HG03280 (cell line): ENCODE results near the gene LSM14B.
"Not testable (repeated sequence)": the region's sequence is repeated elsewhere in the genome, so short reads cannot be mapped to it uniquely, and the experiment has no call there.

Experiments
- ATAC-seq: cut with Tn5 transposase; IDR thresholded peaks from one replicate; pipeline ENCODE4 v1.9.1; 2021; ENCODE audit warnings: mild to moderate bottlenecking, moderate library complexity; ENCODE audit not compliant: unreplicated experiment

Gene LSM14B

DNA sequence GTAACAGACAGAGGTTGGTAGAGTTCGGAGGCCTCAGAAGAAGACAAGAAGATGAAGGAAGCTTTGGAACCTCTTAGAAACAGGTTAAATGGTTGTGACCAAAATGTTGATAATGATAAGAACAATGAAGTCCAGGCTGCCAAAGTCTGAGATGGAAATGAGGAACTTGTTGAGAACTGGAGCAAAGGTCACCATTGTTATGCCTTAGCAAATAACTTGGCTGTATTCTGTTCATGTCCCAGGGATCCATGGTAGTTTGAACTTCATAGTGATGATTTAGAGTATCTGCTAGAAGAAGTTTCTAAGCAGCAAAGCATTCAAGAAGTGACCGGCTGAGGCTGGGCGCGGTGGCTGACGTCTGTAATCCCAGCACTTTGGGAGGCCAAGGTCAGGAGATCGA lies 11.1 kb upstream of the LSM14B start:
- no peak for ATAC-seq

DNA sequence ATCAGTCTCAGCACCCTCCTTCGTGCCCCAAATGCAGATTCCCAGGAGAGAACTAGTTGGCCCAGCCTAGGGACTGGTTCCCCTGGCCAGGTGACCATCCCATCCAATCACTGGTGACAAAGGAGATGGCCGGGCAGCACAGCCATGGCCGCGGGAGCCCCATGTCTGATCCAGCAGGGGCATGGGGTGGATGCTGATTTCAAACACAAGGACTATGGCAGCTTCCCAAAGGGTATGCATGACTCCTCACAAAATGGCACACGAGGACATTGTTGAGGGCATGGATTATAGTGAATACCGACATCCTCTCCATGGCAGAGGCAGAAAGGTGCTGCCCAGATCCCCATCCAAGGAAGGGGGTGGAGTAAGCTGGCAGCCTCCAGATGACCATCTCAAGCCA lies 9.9 kb upstream of the LSM14B start:
- ATAC-seq, result no peak

DNA sequence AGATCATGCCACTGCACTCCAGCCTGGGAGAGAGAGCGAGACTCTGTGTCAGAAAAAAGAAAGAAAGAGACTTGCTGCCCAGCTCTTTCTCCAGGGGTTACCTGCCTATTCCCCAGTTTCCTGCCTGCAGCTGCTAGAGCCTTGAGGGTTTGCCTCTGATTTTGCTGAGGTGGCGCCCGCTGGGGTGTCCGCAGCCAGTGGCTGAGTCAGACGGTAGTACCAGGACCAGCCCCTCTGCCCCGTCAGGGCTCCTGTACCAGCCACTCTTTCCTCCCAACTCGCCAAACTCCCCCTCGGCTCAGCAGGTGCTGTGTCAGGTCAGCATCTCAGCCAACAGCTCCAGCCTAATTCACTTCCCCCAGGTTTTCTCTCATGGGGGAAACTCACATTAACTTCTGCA lies 7.4 kb upstream of the LSM14B start:
- ATAC-seq, result no peak

DNA sequence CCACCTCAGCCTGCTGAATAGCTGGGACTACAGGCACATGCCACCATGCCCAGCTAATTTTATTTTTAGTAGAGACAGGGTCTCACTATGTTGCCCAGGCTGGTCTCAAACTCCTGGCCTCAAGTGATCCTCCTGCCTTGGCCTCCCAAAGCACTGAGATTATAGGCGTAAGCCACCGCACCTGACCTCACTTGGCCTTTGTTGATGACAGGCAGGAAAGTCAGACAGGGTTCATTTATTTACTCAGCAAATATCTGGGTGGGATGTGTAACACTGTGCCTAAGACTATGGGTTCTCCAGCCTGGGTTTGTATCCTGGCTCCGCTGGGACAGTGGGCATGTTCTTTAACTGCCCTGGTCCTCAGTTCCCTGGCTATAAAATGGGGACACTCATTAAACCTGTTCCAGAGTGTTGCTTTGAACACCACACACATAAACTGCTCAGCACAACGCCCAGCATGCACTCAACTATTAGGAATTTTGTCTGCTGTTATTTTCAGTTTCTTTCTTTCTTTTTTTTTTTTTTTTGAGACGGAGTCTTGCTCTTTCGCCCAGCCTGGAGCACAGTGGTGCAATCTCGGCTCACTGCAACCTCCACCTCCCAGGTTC lies 6.4 kb upstream of the LSM14B start:
- ATAC-seq, result not testable (repeated sequence)

DNA sequence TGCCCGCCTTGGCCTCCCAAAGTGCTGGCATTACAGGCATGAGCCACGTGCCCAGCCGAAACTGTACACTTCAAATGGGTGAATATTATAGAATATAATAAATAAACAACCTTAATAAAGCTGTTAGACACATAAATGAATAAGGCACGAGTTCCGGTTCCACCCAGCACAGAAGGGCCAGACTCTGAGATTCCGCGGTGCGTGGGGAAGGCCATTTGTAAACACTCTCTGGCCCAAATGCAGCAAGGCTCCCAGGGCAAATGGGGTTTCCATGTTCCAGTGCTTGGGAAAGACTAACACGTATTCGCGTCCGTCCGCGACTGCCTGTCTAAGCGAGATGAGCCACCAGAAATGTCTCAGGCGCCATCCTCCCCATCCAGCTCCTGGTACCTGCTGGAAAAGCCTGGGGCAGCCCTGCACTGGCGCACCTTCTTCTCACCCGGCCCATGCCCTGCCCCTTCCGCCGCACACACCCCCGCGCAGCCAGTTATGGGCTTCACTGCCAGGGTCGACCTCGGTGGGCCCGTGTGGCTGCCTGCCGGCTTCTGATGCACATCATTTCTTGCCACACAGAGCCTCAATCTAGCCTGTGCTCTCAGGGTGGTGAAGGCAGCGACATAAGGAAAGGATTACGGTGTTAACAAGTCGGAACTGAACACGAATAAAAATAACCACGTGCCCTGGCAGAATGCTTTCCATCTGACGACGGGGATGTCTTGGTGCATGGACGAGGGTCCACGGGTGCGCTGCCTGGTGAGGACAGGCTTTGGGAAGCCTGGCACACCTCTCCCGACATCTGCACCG lies 5.5 kb upstream of the LSM14B start:
- no peak for ATAC-seq

DNA sequence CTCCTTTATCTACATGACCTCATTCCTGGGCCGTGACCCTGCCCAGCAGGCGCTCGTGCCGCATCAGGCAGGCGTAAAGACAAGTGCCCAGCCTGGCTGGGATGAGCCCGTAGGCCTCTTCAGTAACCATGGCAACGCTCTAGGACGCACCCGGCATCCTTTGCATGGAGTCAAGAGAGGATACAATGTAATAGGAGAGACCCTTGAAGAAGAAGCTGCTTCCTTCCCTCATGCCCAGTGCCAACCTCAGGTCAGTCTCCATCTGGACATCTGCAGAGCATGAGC lies 5.0 kb upstream of the LSM14B start:
- no peak for ATAC-seq

DNA sequence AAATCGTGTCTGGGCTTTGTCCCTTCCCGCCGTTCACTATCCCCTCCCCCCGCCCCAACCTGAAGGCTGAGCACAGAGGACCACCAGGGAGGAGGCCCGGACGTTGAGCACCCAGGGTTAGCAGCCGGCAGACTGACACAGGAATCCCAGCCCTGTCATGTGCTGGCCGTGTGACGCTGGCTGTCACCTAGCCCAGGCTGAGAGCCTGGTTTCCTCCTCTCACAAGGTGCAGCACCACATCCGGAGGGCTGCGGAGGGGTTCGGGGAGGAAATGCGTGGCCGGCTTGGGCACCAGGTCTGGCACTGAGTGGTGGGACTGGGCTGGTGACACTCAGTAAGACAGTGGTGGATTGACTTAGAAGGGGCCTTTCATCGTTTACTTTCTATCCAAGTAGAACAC lies 4.6 kb upstream of the LSM14B start:
- ATAC-seq, result no peak

DNA sequence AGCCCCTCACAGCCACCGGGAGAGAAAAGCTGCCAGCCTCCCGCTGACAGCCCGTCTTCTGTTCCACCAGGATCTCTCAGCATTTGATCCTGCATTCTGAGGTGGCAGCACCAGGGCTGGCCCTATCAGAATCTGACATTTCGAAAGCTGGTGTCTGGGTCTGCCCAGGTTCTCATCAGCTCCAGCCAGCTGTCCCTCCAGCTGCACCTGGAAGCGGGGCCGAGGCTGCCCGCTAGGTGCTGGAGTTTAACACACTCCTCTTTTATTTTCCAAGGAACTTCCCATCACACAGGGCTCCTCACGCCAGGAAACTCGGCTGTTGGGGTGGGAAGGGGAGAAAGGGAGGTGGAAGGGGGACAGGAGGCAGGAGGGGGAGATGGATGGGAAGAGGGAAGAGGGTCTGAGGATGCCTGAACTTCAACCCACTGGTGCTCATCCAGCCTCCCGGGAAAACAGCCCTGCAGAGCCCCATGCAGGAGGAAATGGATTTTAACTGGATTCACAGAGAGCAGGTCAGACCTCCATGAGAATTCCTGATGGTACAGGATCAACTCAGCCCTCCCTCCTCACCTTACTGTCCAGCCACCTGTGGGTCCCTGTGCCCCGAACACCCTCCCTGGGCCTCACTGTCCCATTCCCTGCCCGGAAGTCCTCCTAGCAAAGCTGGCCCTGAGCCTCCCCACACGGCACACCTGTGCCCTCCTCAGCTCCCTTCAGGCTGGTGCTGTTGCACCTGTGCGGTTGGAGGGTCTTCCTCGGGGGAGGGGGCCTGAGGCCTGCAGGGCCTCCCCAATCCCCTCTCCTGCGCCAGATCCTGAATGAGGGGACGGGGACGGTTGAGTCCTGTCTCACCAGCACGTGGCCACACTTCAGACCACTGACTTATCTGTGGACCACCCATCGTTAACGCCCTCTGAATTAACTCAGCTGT lies 3.9 kb upstream of the LSM14B start:
- no peak for ATAC-seq

DNA sequence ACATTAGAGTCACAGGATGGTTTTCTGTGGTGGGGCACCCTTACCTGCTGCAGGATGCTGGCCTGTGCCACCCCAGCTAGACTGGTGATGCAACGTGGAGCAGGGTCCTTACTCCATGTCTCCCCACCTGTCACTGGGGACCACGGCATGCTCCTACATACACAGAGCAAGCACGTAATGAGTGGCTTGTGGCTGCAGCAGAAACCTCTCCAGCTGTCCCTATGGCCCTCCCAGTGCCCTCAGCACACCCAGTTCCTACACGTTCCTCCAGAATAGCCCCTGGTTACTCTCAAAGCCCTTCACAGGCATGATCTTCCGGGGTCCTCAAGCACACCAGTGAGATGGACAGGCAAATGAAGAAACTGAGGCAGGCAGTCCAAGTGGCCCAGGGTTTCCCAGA lies 3.2 kb upstream of the LSM14B start:
- no peak for ATAC-seq

DNA sequence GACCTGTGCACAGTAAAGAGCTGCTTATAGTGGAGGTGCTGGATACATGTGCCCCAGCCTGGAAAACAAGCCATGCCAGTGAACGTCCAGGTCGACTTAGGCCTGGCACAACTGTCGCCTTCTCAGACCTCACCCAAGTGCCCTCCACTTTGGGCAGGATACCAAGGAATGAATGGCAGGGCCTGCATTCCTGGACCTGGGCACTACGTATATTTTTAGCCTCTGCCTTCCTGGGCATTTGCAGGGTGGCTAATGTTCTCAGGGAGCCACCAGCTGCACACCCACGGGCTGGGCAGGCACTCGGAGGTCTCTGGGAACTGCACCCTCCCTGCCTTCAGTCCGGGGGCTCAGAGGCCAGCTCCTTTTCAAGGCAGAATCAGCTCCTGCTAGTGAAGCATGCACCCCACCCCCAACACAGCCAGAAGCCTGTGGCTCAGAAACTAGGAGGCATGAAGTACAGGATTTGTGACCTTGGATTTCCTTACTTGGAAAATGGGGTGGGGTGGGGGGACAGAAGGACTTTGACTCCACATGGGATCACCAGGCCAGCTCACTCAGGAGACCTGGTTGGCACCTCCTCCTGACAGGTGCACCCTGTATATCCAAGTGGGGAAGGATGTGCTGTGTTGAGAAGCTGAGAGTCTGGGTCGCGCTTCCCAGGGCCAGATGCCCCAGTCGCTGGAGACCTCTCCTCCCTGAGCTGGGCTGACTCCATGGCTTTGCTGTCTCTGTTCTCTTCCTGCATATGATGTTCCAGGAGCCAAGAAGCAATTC lies 2.5 kb upstream of the LSM14B start:
- ATAC-seq, result no peak

DNA sequence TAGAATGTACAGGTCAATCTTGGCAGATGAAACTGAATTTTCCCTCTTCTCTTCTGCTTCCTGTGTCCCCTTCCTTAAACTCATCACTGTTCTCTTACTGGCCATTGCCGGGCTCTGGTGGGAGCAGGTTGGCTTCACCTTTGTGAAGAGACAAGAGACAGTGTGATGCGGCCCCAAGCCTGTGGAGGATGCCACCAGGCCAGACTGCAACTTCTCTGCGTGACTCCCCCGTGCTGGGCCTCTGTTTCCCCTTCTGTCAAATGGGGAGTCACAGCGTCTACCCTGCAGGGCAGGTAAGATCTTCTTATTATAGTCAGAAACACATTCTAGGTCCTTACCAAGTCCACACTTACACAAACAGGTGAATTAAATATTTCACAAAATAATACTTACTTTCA lies 1.9 kb upstream of the LSM14B start:
- no peak for ATAC-seq

DNA sequence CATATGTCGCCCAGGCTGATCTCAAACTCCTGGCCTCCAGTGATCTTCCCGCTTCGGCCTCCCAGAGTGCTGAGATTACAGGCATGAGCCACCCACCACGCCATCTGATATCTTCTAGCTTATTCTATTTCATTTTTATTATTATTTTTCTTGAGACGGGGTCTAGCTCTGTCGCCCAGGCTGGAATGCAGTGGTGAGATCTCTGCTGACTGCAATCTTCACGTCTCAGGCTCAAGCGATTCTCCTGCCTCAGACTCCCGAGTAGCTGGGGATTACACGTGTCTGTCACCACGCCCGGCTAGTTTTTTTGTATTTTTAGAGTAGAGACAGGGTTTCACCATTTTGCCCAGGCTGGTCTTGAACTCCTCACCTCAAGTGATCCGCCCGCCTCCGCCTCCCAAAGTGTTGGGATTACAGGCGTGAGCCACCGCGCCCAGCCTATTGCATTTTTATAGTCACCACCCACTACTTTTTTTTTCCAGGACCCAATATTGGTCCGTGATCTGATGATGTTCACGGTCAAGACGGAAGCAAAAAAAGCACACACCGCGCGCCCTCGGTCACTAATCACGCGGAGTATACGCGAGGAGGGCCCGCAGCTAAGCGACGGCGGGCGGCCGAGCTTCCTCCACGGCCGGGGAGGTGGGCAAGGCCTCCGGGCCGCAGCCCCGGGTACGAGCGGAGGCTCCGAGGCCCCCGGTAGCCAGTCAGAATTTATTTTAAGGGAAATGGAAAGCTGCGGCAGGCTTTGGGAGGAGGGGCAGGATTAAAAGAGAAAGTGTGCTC lies 1.1 kb upstream of the LSM14B start:
- ATAC-seq, result peak; percentile 17

DNA sequence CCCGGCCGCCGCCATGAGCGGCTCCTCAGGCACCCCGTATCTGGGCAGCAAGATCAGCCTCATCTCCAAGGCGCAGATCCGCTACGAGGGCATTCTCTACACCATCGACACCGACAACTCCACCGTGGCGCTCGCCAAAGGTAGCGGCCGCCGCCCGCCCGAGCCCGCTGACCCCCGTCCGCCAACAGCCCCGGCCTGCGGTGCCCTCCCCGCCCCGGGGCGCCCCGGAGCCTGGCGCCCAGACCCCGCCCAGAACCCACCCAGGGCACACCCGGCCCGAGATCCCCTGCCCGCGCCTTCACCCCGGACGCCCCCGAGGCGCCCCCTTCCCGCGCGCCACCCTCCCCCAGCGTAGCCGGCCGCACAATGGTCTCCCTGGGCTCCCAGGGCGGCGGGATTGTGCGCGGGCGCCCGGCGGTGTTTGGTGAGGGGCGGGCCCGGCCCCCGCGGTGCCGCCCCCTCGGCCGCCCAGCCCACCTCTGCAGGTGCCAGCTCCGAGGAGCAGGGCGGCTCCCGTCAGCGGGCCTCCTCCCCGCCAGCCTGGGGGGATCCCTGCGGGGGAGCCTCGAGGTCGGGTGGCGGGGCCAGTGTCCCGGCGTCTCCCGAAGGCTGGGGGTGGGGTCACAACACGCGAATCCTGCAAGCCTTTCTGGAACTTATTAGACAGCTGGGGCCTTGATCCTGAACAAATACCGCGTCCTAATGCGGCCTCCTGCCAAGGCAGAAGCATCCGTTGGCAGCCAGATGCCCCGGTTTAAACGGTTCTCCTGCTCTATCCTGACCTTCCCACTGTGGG lies 577 bp downstream of the LSM14B start:
- ATAC-seq, result peak; percentile 12

DNA sequence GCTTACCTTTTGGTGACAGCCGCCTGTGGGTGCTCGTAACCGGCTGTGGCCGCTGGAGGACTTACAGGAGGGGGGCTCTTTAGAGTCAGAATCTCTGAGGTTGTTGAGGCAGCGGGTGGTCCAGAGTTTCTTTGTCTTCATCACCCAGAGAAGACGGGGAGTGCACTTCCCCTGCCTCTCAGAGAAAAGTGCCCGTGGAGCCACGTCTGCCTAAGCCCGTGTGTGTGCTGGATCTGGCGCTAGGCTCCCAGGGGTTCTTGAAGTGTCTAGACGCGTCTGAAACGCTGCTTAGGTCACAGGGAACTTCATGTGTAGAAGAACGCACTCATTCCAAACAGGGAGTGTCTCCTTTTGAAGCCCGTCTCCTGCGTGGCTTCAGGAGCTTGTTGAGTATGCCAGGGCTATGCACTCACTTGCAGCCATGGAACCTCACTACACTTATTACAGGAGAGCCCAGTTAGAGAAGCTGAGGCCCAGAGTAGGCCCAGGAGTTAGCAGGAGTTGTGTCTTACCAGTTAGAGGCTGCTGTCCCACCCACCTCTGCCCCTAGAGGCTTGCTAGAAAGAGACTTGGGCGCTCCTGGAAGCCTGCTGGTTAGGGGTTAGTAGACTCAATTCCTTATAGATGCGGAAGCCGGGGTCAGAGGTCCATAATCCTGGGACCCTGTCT lies 1.3 kb downstream of the LSM14B start:
- no peak for ATAC-seq

DNA sequence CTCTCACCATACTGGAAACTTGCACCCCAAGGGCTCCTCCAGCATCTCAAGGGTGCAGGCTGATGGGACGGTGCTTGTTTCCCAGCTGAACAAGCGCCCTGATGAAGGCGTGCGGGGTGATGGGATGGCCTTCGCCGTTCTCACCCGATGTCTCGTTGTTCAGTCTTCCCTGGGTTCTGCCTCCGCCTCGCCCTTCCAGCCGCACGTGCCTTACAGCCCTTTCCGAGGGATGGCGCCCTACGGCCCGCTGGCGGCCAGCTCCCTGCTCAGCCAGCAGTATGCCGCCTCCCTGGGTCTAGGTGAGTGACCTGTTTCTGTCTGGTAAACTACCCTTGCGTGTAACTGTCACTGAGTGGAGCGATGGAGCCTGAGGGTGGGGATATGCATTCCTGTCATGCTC lies 3.9 kb downstream of the LSM14B start:
- no peak for ATAC-seq

DNA sequence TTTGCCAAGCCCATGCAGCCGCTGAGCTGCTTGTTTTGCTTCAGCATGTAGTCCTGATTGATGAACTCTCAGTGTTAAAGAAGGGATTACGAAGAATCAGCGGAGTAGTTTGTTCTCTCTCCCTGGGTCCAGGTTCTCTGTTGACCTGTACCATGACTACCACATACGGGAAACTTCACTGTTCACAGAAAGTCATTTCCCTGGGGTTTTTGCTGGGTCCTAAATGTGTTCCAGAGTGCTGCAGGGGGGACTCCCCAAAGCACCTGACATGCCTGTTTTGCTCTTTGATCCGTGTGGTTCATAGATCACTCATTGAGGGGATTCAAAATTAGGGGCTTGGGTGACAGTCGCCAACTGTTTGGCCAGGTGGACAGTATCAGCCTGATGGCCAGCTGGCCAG lies 5.5 kb downstream of the LSM14B start:
- no peak for ATAC-seq

DNA sequence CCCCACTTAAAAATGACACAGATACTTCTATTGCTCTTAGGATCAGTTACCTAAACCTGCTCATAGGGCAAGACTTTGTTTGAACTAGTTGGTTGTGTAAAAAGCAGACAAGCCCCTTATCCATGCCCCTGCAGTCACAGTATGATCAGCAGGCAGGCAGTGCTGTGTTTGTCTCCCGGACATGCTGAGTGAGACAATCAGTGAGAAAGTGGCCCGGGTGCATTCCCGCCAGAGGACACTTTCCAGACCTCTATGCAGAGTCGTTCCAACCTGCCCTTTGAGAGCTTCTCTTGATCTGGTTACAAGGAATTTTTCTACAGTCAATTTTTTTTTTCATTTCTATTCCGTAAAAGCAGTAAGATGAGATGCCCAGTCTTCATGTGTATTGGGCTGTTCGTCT lies 6.2 kb downstream of the LSM14B start:
- no peak for ATAC-seq

DNA sequence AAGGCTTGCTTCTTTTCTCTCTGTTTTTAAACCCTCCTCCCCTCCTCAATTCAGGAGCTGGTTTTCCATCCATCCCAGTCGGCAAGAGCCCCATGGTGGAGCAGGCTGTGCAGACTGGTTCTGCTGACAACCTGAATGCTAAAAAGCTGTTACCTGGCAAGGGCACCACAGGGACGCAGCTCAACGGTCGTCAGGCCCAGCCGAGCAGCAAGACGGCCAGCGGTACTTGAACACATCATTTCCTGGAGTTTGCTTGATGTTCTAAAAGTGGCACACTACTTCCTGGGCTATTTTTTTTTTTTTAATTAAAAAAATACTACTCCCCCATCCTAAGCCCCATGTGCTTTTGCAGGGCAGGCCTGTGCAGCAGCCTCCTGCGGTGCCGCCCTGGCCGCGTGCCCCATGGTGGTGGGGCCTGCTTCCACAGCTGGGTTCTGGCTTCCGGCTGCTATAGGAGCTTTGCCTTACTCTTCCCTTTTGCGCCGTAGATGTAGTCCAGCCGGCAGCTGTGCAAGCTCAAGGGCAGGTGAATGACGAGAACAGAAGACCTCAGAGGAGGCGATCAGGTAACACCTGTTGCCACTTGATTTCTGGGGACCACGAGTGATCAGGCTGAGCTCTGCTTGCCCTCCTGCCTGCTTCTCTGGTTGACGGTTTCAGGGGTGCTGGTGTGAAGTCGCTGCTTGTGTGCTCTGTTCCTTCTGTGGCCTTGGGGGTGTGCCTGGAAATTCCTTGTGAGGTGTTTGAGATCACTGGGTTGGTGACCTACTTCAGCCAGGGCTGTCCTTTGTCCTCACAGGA lies 7.7 kb downstream of the LSM14B start:
- ATAC-seq, result no peak
